ENCODE data around the gene DOC2B. TPM values are rescaled to one million over a fixed set of nuclear protein-coding genes. Genes with fewer than 3 reads are reported as not detected.
"Not testable (repeated sequence)": the region's sequence is repeated elsewhere in the genome, so short reads cannot be mapped to it uniquely, and the experiment has no call there.

The DOC2B gene
- total RNA-seq, 2 donors from 2014 or later, result 0.45 to 1.3 TPM

GRCh38 chr17:202501-202951, 21.1 kb upstream of the DOC2B start:
- Mint-ChIP-seq H3K9me3 (no peaks in the 10 kb centered on the region), H3K27me3 (peaks cover 19% of the 10 kb centered on the region), H3K27ac (no peak overlapping the region), H3K36me3 (ENCODE audit: low read depth) (no peaks in the 10 kb centered on the region), H3K4me3 (no peak overlapping the region), H3K4me1 (no peaks in the 10 kb centered on the region)
- no peak for ATAC-seq (replicated peaks)

DNA sequence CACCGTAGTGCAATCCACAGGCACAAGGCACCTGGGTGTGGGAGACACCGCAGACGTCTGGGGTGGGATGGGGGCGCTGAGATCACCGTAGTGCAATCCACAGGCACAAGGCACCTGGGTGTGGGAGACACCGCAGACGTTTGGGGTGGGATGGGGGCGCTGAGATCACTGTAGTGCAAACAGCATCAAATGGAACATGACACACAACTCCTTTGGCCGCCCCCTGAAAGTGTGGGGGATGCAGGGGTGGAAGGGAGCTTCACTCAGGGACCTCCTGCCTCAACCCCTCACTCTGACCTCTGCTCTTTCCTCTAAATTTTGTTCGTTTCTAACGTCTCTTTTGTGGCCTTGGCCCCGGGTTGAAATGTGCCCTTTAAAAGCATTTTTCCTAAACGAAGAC, 20.3 kb upstream of the DOC2B start:
- H3K36me3 Mint-ChIP-seq (ENCODE audit: low read depth); ATAC-seq (replicated peaks); H3K27ac Mint-ChIP-seq; H3K4me3 Mint-ChIP-seq; H3K4me1 Mint-ChIP-seq; H3K9me3 Mint-ChIP-seq: not testable (repeated sequence)
- peaks cover 19% of the 10 kb centered on the region for H3K27me3 Mint-ChIP-seq

- ATAC-seq (replicated peaks); H3K36me3 Mint-ChIP-seq (ENCODE audit: low read depth); H3K9me3 Mint-ChIP-seq; H3K4me3 Mint-ChIP-seq; H3K4me1 Mint-ChIP-seq; H3K27ac Mint-ChIP-seq: not testable (repeated sequence)
- H3K27me3 Mint-ChIP-seq, result peaks cover 19% of the 10 kb centered on the region
These were observed 19.8 kb upstream of the DOC2B start for GRCh38 chr17:201257-201656.

DNA sequence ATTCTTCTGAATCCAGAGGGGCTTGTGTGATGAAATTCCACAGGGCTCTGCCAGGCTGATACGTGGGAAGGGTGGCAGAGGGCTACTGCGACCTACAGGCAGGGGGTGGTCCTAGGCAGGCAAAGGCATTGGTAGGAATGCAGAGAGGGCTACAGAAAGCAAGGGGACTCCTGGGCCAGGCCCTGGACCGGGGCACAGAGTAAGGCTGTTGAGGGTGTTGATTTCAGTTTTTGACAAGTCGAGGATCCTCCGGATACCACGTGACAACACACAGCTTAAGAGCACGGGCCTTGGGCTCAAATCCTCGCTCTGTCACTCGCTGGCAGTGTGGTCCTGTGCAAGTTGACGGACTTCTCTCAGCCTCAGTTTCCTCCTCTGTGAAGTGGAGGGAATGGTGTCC, 19.1 kb upstream of the DOC2B start:
- H3K4me3 Mint-ChIP-seq, result no peak overlapping the region
- peak overlapping the region; percentile 33 for H3K27ac Mint-ChIP-seq
- no peaks in the 10 kb centered on the region for H3K9me3 Mint-ChIP-seq
- H3K36me3 Mint-ChIP-seq (ENCODE audit: low read depth), result no peaks in the 10 kb centered on the region
- H3K4me1 Mint-ChIP-seq, result no peaks in the 10 kb centered on the region
- no peak for ATAC-seq (replicated peaks)
- H3K27me3 Mint-ChIP-seq, result peaks cover 19% of the 10 kb centered on the region

DNA sequence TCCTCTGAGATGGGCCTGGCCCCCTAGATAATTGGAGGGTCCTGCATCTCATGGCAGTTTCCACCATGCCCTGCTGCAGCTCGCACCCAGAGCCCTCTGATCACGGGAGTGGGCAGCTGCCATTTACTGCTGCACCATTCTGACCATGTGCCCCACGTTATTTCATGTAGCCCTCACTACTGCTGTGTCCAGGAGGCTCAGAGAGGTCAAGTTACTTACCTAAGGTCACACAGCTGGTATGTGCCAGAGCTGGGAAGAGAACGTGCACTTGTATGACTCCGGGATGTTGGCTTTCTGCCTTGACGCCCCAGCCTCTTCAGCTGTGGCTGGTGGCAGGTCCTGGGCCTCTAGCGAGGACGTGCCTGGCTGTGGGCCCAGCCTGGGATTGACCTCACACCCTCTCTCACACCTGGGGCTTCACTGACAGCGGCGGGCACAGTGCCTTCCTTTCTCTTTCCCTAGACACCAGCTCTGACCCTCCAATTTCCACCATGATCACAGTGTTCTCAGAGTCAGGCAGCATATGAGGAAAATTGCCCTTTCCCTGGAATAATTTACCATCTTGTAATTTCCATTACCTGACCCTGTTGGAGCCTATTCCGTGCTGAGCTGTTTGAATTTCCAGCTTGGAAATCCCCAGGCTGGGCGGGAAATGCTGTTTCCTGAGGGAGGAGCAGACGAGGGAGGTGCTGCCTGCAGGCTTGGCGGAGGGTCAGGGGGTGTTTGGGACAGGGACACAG, 18.5 kb upstream of the DOC2B start:
- Mint-ChIP-seq H3K4me3 (no peak overlapping the region), H3K27ac (peak overlapping the region; percentile 33), H3K4me1 (no peaks in the 10 kb centered on the region), H3K9me3 (no peaks in the 10 kb centered on the region), H3K27me3 (peaks cover 19% of the 10 kb centered on the region), H3K36me3 (ENCODE audit: low read depth) (no peaks in the 10 kb centered on the region)
- ATAC-seq (replicated peaks), result no peak

- no peak for ATAC-seq (replicated peaks)
- H3K27ac Mint-ChIP-seq, result peak overlapping the region; percentile 38
- no peak overlapping the region for H3K4me3 Mint-ChIP-seq
- H3K4me1 Mint-ChIP-seq, result no peaks in the 10 kb centered on the region
- H3K9me3 Mint-ChIP-seq, result no peaks in the 10 kb centered on the region
- peaks cover 19% of the 10 kb centered on the region for H3K27me3 Mint-ChIP-seq
- no peaks in the 10 kb centered on the region for H3K36me3 Mint-ChIP-seq (ENCODE audit: low read depth)
These were observed 17.7 kb upstream of the DOC2B start for GRCh38 chr17:199191-199604.

- not testable (repeated sequence) for H3K4me1 Mint-ChIP-seq; H3K4me3 Mint-ChIP-seq; H3K27ac Mint-ChIP-seq; H3K36me3 Mint-ChIP-seq (ENCODE audit: low read depth); ATAC-seq (replicated peaks); H3K9me3 Mint-ChIP-seq
- H3K27me3 Mint-ChIP-seq, result peaks cover 15% of the 10 kb centered on the region
These were observed 16.8 kb upstream of the DOC2B start for GRCh38 chr17:198225-198624.

GRCh38 chr17:197352-197751, 15.9 kb upstream of the DOC2B start:
- no peaks in the 10 kb centered on the region for H3K4me1 Mint-ChIP-seq
- peaks cover 15% of the 10 kb centered on the region for H3K27me3 Mint-ChIP-seq
- no peak overlapping the region for H3K4me3 Mint-ChIP-seq
- no peak overlapping the region for H3K27ac Mint-ChIP-seq
- no peak for ATAC-seq (replicated peaks)
- H3K9me3 Mint-ChIP-seq, result no peaks in the 10 kb centered on the region
- H3K36me3 Mint-ChIP-seq (ENCODE audit: low read depth), result no peaks in the 10 kb centered on the region

DNA sequence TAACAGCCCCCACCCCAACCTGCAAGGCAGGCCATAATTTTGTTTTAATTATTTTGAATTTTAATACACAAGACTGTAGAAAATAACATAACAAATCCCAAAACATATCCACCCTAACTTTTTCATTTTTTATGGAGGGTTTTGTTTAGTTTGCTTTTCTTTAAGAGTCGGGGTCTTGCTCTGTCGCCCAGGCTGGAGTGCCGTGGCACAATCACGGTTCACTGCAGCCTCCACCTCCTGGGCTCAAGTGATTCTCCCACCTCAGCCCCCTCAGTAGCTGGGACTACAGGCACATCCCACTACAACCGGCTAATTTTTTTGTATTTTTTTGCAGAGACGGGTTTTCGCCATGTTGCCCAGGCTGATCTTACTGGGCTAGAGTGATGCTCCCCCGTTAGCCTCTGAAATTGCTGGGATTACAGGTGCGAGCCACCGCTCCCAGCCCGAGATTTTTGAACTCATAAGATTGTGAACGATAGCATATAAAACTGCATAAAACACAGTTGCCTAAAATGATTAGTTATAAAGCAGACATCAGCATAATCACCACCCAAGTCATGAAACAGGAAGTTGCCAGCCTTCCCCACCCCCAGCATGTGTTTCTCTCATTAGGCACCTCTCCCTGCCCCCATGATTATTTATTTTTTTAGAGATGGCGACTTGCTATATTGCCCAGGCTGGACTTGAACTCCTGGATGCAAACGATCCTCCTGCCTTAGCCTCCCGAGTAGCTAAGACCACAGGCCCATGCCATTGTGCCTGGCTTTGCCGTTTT, 13.6 kb upstream of the DOC2B start:
- Mint-ChIP-seq H3K27me3 (peaks cover 12% of the 10 kb centered on the region), H3K36me3 (ENCODE audit: low read depth) (no peaks in the 10 kb centered on the region), H3K9me3 (no peaks in the 10 kb centered on the region), H3K4me3 (no peak overlapping the region), H3K27ac (no peak overlapping the region), H3K4me1 (no peaks in the 10 kb centered on the region)
- ATAC-seq (replicated peaks), result no peak

DNA sequence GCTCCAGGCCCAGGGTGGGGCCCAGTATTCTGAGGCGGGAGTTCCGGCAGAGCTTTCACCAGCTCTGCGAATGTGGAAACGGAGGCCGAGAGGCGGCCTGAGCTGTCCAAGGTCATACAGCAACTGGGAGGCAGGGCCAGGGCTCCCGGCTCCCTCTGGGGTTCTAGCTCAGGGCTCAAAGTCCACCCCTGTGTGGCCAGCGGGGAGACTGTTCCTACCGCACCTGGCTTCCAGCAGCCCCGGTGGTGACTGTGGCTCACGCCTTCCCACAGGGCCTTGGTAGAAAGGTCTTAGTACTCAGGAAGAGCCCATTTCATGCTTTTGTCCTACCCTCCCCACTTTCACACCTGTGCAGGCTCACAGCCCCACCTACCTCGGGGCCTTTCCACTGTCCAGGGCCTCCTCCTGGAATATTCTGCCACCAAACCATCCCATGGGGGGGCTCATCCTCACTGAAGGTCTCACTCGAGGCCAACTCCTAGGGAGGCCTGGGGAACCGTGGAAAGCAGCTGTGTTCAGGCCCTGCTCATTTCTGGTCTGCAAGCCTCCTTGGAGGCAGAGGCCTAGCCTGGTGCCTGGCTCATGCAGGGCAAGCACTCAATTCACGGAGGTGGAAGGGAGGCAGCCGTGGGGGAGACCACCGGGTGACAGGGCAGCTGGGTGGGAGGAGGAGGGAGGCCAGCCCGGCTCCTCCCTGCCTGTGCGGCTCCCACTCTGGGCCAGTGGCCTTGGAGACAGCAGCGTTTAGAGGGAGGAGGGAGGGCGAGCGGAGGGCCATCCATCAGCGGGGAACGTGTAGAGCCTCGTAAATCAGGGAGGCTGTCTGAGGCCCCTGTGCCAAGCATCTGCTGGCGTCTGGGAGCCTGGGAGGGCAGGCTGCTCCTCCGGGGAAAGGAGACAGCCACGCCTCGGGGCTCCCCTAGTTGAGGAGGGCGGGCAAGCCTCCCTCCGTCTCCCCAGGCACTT, 12.7 kb upstream of the DOC2B start:
- Mint-ChIP-seq H3K27ac (no peak overlapping the region), H3K4me3 (no peak overlapping the region), H3K27me3 (peaks cover 4% of the 10 kb centered on the region), H3K36me3 (ENCODE audit: low read depth) (no peaks in the 10 kb centered on the region), H3K4me1 (peaks cover 6% of the 10 kb centered on the region), H3K9me3 (no peaks in the 10 kb centered on the region)
- ATAC-seq (replicated peaks), result no peak

GRCh38 chr17:193426-193810, 12.0 kb upstream of the DOC2B start:
- Mint-ChIP-seq H3K27me3 (peaks cover 4% of the 10 kb centered on the region), H3K4me3 (no peak overlapping the region), H3K4me1 (peaks cover 6% of the 10 kb centered on the region), H3K36me3 (ENCODE audit: low read depth) (no peaks in the 10 kb centered on the region), H3K27ac (no peak overlapping the region), H3K9me3 (no peaks in the 10 kb centered on the region)
- ATAC-seq (replicated peaks), result no peak

- H3K9me3 Mint-ChIP-seq, result no peaks in the 10 kb centered on the region
- H3K4me1 Mint-ChIP-seq, result peaks cover 6% of the 10 kb centered on the region
- ATAC-seq (replicated peaks), result no peak
- no peak overlapping the region for H3K27ac Mint-ChIP-seq
- H3K36me3 Mint-ChIP-seq (ENCODE audit: low read depth), result no peaks in the 10 kb centered on the region
- no peak overlapping the region for H3K4me3 Mint-ChIP-seq
- peaks cover 2% of the 10 kb centered on the region for H3K27me3 Mint-ChIP-seq
These were observed 11.4 kb upstream of the DOC2B start for GRCh38 chr17:192666-193425.

DNA sequence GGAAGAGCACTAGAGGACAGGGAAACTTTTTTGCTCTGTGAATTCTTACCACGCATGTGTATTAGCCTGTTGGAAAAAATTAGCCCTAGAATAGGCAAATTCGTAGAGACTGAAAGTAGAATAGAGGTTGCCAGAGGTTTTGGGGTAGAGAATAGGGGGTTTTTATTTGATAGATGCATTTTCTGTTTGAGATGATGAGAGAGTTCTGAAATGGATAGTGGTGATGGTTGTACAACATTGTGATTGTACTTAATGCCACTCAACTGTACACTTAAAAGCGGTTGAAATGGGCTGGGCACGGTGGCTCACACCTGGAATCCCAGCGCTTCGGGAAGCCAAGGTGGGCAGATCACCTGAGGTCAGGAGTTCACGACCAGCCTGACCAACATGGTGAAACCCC, 8.0 kb upstream of the DOC2B start:
- peak overlapping the region; percentile 23 for H3K27ac Mint-ChIP-seq
- H3K36me3 Mint-ChIP-seq (ENCODE audit: low read depth), result no peaks in the 10 kb centered on the region
- peaks cover 26% of the 10 kb centered on the region for H3K4me1 Mint-ChIP-seq
- ATAC-seq (replicated peaks), result peak; percentile 83
- H3K9me3 Mint-ChIP-seq, result no peaks in the 10 kb centered on the region
- H3K4me3 Mint-ChIP-seq, result peak overlapping the region; percentile 16
- H3K27me3 Mint-ChIP-seq, result peaks cover 3% of the 10 kb centered on the region

GRCh38 chr17:187130-187529, 5.7 kb upstream of the DOC2B start:
- Mint-ChIP-seq H3K36me3 (ENCODE audit: low read depth) (no peaks in the 10 kb centered on the region), H3K4me1 (peaks cover 26% of the 10 kb centered on the region), H3K9me3 (no peaks in the 10 kb centered on the region), H3K4me3 (no peak overlapping the region), H3K27me3 (peaks cover 19% of the 10 kb centered on the region), H3K27ac (no peak overlapping the region)
- ATAC-seq (replicated peaks), result no peak
